Astrocyte (in vitro differentiated cells and primary cell): ENCODE measurements around the gene ADARB2. TPM values are rescaled to one million over a fixed set of nuclear protein-coding genes. Genes with fewer than 3 reads are reported as not detected.

ENCODE experiments used
- DNase-seq: peaks from one replicate; pipeline ENCODE4 v3.0.0-alpha.2; 2010; ENCODE audit warnings: low read depth
- FAIRE-seq: peaks from 2 replicates; lab custom pipeline; 2011; peaks lifted over from hg19 to GRCh38; lab: Jason Lieb, UNC
- H2AFZ ChIP-seq: 2 replicates; pipeline ENCODE4 v1.6.0; 2012; ENCODE audit warnings: low read depth, low read length, inconsistent platforms
- H3K27ac ChIP-seq: 2 replicates; pipeline ENCODE4 v1.5.1; 2011; ENCODE audit warnings: low read depth, low read length, inconsistent platforms
- H3K27me3 ChIP-seq: 2 replicates; pipeline ENCODE4 v1.6.0; 2011; ENCODE audit warnings: low read length, inconsistent platforms; ENCODE audit not compliant: insufficient read depth
- H3K36me3 ChIP-seq: 2 replicates; pipeline ENCODE4 v1.5.1; 2011; ENCODE audit warnings: low read length, inconsistent platforms; ENCODE audit not compliant: insufficient read depth
- H3K4me1 ChIP-seq: 2 replicates; pipeline ENCODE4 v1.5.1; 2011; ENCODE audit warnings: low read length, inconsistent platforms; ENCODE audit not compliant: insufficient read depth
- H3K4me2 ChIP-seq: 2 replicates; pipeline ENCODE4 v1.6.0; 2012; ENCODE audit warnings: low read length, inconsistent platforms
- H3K4me3 ChIP-seq: 2 replicates; pipeline ENCODE4 v1.5.1; 2011; ENCODE audit warnings: low read depth, mild to moderate bottlenecking, low read length, inconsistent platforms; ENCODE audit not compliant: insufficient read depth
- H3K79me2 ChIP-seq: 2 replicates; pipeline ENCODE4 v1.6.0; 2012; ENCODE audit warnings: mild to moderate bottlenecking, low read length, inconsistent platforms; ENCODE audit not compliant: insufficient read depth
- H3K9ac ChIP-seq: 2 replicates; pipeline ENCODE4 v1.6.0; 2012; ENCODE audit warnings: mild to moderate bottlenecking, low read length, inconsistent platforms
- H3K9me3 ChIP-seq: 2 replicates; pipeline ENCODE4 v1.5.1; 2012; ENCODE audit warnings: low read depth, mild to moderate bottlenecking, low read length, inconsistent platforms; ENCODE audit not compliant: insufficient read depth
- H4K20me1 ChIP-seq: 2 replicates; pipeline ENCODE4 v1.6.0; 2012; ENCODE audit warnings: low read length, inconsistent platforms; ENCODE audit not compliant: insufficient read depth
- H3K27ac Mint-ChIP-seq: one replicate; pipeline ENCODE4 v1.8.0; 2021; ENCODE audit warnings: mild to moderate bottlenecking, mixed read lengths; ENCODE audit not compliant: unreplicated experiment
- H3K27me3 Mint-ChIP-seq: one replicate; pipeline ENCODE4 v1.8.0; 2021; ENCODE audit warnings: low read depth, mixed read lengths; ENCODE audit not compliant: unreplicated experiment
- H3K36me3 Mint-ChIP-seq: one replicate; pipeline ENCODE4 v1.8.0; 2021; ENCODE audit warnings: low read depth, mixed read lengths; ENCODE audit not compliant: unreplicated experiment
- H3K4me1 Mint-ChIP-seq: one replicate; pipeline ENCODE4 v1.8.0; 2021; ENCODE audit warnings: low read depth, mixed read lengths; ENCODE audit not compliant: unreplicated experiment
- H3K4me3 Mint-ChIP-seq: one replicate; pipeline ENCODE4 v1.8.0; 2021; ENCODE audit warnings: mild to moderate bottlenecking, moderate library complexity, mixed read lengths; ENCODE audit not compliant: unreplicated experiment
- H3K9me3 Mint-ChIP-seq: one replicate; pipeline ENCODE4 v1.8.0; 2021; ENCODE audit warnings: mild to moderate bottlenecking, mixed read lengths; ENCODE audit not compliant: unreplicated experiment
- CTCF ChIP-seq: IDR thresholded peaks from 2 replicates; pipeline ENCODE4 v1.5.1; 2011; ENCODE audit warnings: low read depth, mild to moderate bottlenecking, inconsistent platforms, low read length, moderate library complexity; ENCODE audit not compliant: insufficient read depth
- EZH2 ChIP-seq: IDR thresholded peaks from 2 replicates; pipeline ENCODE4 v1.6.1; 2012; ENCODE audit warnings: mild to moderate bottlenecking, low read length, inconsistent platforms; ENCODE audit not compliant: insufficient read depth
- total RNA-seq: library from RNA; stranded (reverse); gene quantifications from 2 replicates; pipeline ENCODE4 v1.2.1, GENCODE V29; 2021

Gene ADARB2
- total RNA-seq, 1 donor from 2014 or later: 0.18 TPM

- peaks cover 8% of the 10 kb centered on the region for H3K4me1 Mint-ChIP-seq
- H3K27ac Mint-ChIP-seq: no peak overlapping the region
- H3K27me3 Mint-ChIP-seq: peaks cover 17% of the 10 kb centered on the region
- Histone ChIP-seq H3K9ac (no peak overlapping the region), H3K4me2 (no peak overlapping the region), H3K4me3 (no peak overlapping the region), H3K4me1 (no peaks in the 10 kb centered on the region), H3K79me2 (no peaks in the 10 kb centered on the region), H4K20me1 (no peaks in the 10 kb centered on the region), H3K27ac (no peak overlapping the region), H2AFZ (no peak overlapping the region), H3K9me3 (peaks cover 7% of the 10 kb centered on the region), H3K36me3 (no peaks in the 10 kb centered on the region), H3K27me3 (no peaks in the 10 kb centered on the region)
- FAIRE-seq: no peak
- no peak for DNase-seq
- H3K9me3 Mint-ChIP-seq: peaks cover 10% of the 10 kb centered on the region
- no peaks in the 10 kb centered on the region for H3K36me3 Mint-ChIP-seq
- TF ChIP-seq CTCF (no peak), EZH2 (no peak)
- no peak overlapping the region for H3K4me3 Mint-ChIP-seq
Observed at GRCh38 chr10:1687623-1688150, 49.6 kb downstream of the ADARB2 start.

GRCh38 chr10:1687190-1687589 is 50.1 kb downstream of the ADARB2 start:
- FAIRE-seq: no peak
- no peak overlapping the region for H3K9ac ChIP-seq
- Mint-ChIP-seq H3K27ac (no peak overlapping the region), H3K36me3 (no peaks in the 10 kb centered on the region), H3K27me3 (peaks cover 18% of the 10 kb centered on the region), H3K4me3 (no peak overlapping the region), H3K9me3 (peaks cover 10% of the 10 kb centered on the region), H3K4me1 (peaks cover 8% of the 10 kb centered on the region)
- H3K9me3 ChIP-seq: peaks cover 9% of the 10 kb centered on the region
- no peaks in the 10 kb centered on the region for H3K27me3 ChIP-seq
- no peaks in the 10 kb centered on the region for H3K4me1 ChIP-seq
- no peak for DNase-seq
- H3K4me3 ChIP-seq: no peak overlapping the region
- no peaks in the 10 kb centered on the region for H3K79me2 ChIP-seq
- no peak overlapping the region for H3K27ac ChIP-seq
- no peaks in the 10 kb centered on the region for H4K20me1 ChIP-seq
- H3K36me3 ChIP-seq: no peaks in the 10 kb centered on the region
- no peak overlapping the region for H3K4me2 ChIP-seq
- H2AFZ ChIP-seq: no peak overlapping the region
- TF ChIP-seq CTCF (no peak), EZH2 (no peak)

- H2AFZ ChIP-seq: no peak overlapping the region
- H3K4me1 ChIP-seq: no peaks in the 10 kb centered on the region
- Mint-ChIP-seq H3K4me3 (no peak overlapping the region), H3K27ac (no peak overlapping the region), H3K4me1 (peaks cover 8% of the 10 kb centered on the region), H3K27me3 (peaks cover 17% of the 10 kb centered on the region), H3K36me3 (no peaks in the 10 kb centered on the region), H3K9me3 (peaks cover 10% of the 10 kb centered on the region)
- no peaks in the 10 kb centered on the region for H3K79me2 ChIP-seq
- no peaks in the 10 kb centered on the region for H3K27me3 ChIP-seq
- H3K9me3 ChIP-seq: peaks cover 11% of the 10 kb centered on the region
- TF ChIP-seq EZH2 (no peak), CTCF (no peak)
- no peaks in the 10 kb centered on the region for H4K20me1 ChIP-seq
- H3K27ac ChIP-seq: no peak overlapping the region
- DNase-seq: no peak
- no peak overlapping the region for H3K4me3 ChIP-seq
- no peak overlapping the region for H3K9ac ChIP-seq
- H3K4me2 ChIP-seq: no peak overlapping the region
- FAIRE-seq: no peak
- H3K36me3 ChIP-seq: no peaks in the 10 kb centered on the region
Observed at GRCh38 chr10:1686491-1686749, 50.9 kb downstream of the ADARB2 start.
